ENCODE results near the gene ABTB2.

The ABTB2 gene

DNA sequence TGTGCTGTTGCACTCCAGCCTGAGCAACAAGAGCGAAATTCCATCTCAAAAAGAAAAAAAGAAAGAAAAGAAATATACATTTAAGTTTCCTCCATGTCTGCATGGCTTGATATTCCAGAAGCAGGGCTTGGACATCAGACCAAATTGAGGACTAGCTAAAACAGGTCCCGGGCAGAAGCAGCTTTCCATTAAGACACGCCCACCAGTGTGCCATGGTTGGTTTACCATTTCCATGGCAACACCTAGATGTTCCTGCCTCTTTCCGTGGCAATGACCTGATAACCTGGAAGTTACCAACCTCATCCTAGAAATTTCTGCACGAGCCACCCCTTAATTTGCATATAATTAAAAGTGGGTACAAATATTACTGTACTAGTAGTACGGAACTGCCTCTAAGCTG lies 141.1 kb downstream of the ABTB2 start:
- TF ChIP-seq, protein P1, sequence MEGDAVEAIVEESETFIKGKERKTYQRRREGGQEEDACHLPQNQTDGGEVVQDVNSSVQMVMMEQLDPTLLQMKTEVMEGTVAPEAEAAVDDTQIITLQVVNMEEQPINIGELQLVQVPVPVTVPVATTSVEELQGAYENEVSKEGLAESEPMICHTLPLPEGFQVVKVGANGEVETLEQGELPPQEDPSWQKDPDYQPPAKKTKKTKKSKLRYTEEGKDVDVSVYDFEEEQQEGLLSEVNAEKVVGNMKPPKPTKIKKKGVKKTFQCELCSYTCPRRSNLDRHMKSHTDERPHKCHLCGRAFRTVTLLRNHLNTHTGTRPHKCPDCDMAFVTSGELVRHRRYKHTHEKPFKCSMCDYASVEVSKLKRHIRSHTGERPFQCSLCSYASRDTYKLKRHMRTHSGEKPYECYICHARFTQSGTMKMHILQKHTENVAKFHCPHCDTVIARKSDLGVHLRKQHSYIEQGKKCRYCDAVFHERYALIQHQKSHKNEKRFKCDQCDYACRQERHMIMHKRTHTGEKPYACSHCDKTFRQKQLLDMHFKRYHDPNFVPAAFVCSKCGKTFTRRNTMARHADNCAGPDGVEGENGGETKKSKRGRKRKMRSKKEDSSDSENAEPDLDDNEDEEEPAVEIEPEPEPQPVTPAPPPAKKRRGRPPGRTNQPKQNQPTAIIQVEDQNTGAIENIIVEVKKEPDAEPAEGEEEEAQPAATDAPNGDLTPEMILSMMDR (IDR thresholded peaks at IDR 0.05; ENCODE audit: low read depth, low read length, missing control alignments) = no peak
- in situ Hi-C loops (cut with HindIII; ENCODE audit: low pct_ligation_motif_present, low sequenced_read_pairs) = no loop called here
- Histone ChIP-seq H3K27me3 (replicated peaks) (no peaks in the 10 kb centered on the region), H3K27ac (no peak overlapping the region), H3K36me3 (replicated peaks) (no peaks in the 10 kb centered on the region), H3K4me3 (ENCODE audit: low read depth, low read length) (no peak overlapping the region)
- DNase-seq = no peak

DNA sequence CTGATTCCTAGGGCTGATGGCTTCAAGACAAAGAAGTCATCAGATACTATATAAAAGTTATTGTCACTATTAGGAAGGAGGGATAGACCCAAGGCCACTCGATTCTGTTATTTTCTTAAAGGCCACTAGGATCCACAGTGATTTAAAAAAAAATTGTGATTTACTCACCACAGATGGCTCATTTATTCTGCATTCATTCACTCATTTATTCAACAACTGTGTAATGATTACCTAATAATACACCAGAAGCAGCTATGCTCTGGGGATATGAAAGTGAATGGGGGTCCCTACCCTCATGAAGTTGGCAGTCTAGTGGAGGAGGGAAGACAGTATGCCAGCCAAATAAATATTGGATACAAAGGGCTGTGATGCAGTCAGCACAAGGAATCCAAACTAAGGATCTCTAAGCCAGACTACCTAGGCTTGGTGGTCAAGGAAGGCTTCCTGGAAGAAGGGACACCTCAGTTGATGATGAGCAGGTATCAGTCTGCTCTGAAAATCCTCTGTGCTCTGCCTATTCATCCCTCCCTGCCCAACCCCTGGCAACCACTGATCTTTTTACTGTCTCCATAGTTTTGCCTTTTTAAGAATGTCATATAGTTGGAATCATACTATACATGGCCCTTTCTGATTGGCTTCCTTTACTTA lies 141.9 kb downstream of the ABTB2 start:
- no peaks in the 10 kb centered on the region for H3K36me3 ChIP-seq (replicated peaks)
- DNase-seq = no peak
- in situ Hi-C loops (cut with HindIII; ENCODE audit: low pct_ligation_motif_present, low sequenced_read_pairs) = no loop called here
- TF ChIP-seq, protein P1 (IDR thresholded peaks at IDR 0.05; ENCODE audit: low read depth, low read length, missing control alignments) = no peak
- H3K4me3 ChIP-seq (ENCODE audit: low read depth, low read length) = no peak overlapping the region
- H3K27me3 ChIP-seq (replicated peaks) = no peaks in the 10 kb centered on the region
- H3K27ac ChIP-seq = no peak overlapping the region

DNA sequence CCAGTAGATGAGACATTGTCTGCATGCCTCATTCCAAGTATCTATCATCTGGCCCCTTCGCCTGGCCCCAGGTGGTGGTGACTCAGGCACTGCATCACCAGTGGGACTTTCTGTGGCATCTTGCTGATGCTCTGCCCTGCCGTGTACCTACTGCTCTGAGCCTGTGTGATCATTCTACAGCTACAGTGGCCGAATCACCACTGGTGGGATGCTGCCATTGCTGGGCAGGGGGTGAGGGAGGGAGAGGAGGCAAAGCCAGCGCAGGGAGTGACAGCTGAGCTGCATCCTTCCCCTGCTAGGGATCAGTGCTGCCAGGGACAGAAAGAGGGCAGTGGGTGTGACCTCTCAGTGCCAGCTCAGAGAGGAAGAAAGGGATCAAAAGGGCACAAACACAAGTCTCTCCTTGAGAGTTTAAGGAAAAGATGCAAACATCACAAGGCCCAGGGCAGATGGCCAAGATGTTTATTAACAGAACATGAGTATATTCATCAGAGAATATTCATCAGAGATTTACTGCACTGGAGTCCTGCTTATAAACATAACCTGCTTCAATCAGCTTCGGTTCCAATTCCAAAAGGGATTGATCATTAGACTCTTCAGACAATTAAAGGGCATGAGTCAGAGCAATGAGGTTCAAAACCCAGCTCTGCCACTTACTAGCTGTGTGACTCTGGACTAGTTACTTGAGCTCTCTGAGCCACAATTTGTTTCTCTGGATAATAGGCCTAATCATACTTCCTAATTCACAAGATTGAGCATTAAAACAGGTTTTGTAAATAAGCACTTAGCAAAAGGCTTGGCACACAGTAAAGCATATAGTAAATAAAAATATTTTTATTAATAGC lies 142.6 kb downstream of the ABTB2 start:
- Histone ChIP-seq H3K36me3 (replicated peaks) (no peaks in the 10 kb centered on the region), H3K27ac (no peak overlapping the region), H3K27me3 (replicated peaks) (no peaks in the 10 kb centered on the region), H3K4me3 (ENCODE audit: low read depth, low read length) (no peak overlapping the region)
- in situ Hi-C loops (cut with HindIII; ENCODE audit: low pct_ligation_motif_present, low sequenced_read_pairs) = no loop called here
- TF ChIP-seq, protein P1 (IDR thresholded peaks at IDR 0.05; ENCODE audit: low read depth, low read length, missing control alignments) = no peak
- DNase-seq = peak; percentile 58

DNA sequence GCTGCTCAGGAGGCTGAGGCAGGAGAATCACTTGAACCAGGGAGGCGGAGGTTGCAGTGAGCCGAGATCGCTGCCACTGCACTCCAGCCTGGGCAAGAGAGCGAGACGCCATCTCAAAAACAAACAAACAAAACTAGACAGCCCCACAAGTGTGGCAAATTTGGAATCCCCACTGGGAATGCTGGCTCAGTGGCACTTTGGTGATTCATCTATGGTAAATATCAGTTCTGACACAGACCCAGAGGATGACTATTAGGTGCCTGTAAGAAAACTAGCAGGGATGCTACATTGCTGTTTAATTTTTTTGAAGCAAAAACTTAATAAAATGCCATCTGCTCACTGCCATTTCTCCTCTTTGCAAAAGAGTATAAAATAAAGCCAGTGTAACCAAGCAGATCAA lies 144.4 kb downstream of the ABTB2 start:
- no peak overlapping the region for H3K4me3 ChIP-seq (ENCODE audit: low read depth, low read length)
- H3K27me3 ChIP-seq (replicated peaks) = no peaks in the 10 kb centered on the region
- no peak for DNase-seq
- no peaks in the 10 kb centered on the region for H3K36me3 ChIP-seq (replicated peaks)
- TF ChIP-seq, protein P1 (IDR thresholded peaks at IDR 0.05; ENCODE audit: low read depth, low read length, missing control alignments) = no peak
- H3K27ac ChIP-seq = no peak overlapping the region
- in situ Hi-C loops (cut with HindIII; ENCODE audit: low pct_ligation_motif_present, low sequenced_read_pairs) = no loop called here

DNA sequence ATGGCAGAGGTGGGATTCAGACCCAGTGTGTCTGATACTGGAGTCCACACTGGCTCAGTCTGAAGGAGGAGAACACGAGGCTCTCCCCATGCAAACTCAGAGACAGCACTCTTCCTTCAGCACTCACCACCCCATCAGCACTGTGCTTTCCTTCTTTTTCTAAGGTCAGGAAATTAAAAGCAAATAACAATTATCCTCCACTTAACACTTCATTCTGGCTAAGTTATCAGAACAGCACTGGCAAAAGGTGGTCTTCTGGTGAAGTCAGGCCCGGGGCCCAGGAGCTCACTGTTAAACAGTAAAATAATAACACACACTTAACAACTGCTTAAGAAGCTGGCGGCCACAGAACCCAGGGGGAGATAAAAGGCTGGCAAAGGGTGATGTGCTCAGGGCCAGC lies 145.2 kb downstream of the ABTB2 start:
- DNase-seq = no peak
- in situ Hi-C loops (cut with HindIII; ENCODE audit: low pct_ligation_motif_present, low sequenced_read_pairs) = no loop called here

More for the DNA sequence above, 145.2 kb downstream of the ABTB2 start:
- no peak overlapping the region for H3K4me3 ChIP-seq (ENCODE audit: low read depth, low read length)
- no peak overlapping the region for H3K27ac ChIP-seq
- H3K36me3 ChIP-seq (replicated peaks) = no peaks in the 10 kb centered on the region
- no peaks in the 10 kb centered on the region for H3K27me3 ChIP-seq (replicated peaks)
- TF ChIP-seq, protein P1 (IDR thresholded peaks at IDR 0.05; ENCODE audit: low read depth, low read length, missing control alignments) = no peak

All from brain microvascular endothelial cell (primary cell).